GM19043 (cell line): ENCODE results near the gene NPHP4.

ENCODE experiments used
- ATAC-seq: cut with Tn5 transposase; IDR thresholded peaks from one replicate; pipeline ENCODE4 v1.9.1; 2021; ENCODE audit warnings: low read depth; ENCODE audit not compliant: unreplicated experiment

Gene NPHP4

GRCh38 chr1:6005276-6005917, 13.2 kb upstream of the NPHP4 start:
- no peak for ATAC-seq

GRCh38 chr1:6004412-6005123, 12.3 kb upstream of the NPHP4 start:
- no peak for ATAC-seq

- ATAC-seq = no peak
Observed at GRCh38 chr1:6003568-6004411, 11.6 kb upstream of the NPHP4 start.

DNA sequence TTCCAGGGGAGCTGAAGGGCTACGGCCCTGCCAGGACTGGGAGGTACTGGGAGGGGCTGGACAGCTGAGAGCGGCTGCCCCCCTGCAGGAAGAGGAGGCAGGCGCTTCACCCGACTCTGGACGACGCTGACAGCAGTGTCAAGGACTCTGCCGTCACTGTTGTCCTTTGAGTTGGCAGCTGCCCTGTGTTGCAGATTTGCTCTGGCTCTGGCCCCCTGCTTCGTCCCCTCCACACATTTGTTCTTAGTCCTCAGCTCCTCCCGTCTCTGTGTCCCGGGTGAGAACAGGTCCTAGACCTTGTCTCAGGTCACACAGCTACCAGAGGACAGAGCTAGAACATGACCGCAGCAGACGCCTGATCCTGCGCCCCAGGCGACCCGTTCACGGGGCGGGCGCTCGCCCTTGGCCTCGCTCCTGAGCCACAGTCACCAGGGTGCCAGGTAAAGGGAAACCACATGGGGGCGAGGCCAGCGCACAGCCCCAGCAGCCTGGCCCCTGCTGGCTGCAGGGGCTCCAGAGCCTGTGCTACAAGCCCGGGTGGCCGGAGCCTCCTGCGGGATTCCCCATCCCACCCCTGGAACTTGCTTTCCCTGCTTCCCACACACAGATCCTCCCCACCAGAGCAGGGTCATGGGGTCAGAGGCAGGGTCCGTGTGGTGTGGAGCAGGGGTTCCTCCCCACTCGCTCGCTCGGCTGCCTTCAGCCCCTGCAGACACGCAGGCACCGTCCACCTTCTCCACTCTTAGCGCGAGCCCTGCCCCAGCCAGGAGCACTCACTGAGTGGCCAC, 10.7 kb upstream of the NPHP4 start:
- no peak for ATAC-seq

- ATAC-seq = no peak
Observed at GRCh38 chr1:6001992-6002576, 9.9 kb upstream of the NPHP4 start.

GRCh38 chr1:6000444-6001288, 8.4 kb upstream of the NPHP4 start:
- no peak for ATAC-seq

GRCh38 chr1:5999711-6000443, 7.7 kb upstream of the NPHP4 start:
- no peak for ATAC-seq

DNA sequence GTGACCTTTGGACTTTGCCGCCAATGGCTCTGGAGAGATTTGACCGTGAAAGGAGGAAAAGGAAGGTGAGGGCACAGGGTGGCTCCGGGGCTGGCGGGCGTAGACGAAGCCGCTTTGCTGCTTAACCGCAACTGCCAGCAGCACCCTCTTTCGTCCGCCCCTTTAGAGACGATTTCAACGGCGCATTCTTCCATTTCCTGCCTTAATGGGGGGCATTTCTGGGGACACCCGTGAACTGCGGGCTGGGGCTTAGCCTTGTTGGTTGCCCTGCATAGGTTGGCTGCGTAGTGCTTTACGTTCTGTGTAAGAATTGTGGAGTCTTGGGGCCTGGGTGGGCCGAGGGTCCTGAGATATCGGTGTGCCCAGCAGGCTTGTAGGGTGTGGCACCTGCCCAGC, 6.7 kb upstream of the NPHP4 start:
- ATAC-seq = no peak

GRCh38 chr1:5998051-5998905, 6.1 kb upstream of the NPHP4 start:
- ATAC-seq = no peak

GRCh38 chr1:5997316-5997715, 5.1 kb upstream of the NPHP4 start:
- ATAC-seq = no peak

GRCh38 chr1:5996641-5997270, 4.5 kb upstream of the NPHP4 start:
- no peak for ATAC-seq

- ATAC-seq = no peak
Observed at GRCh38 chr1:5995871-5996630, 3.8 kb upstream of the NPHP4 start.

- ATAC-seq = no peak
Observed at GRCh38 chr1:5994713-5995621, 2.7 kb upstream of the NPHP4 start.

DNA sequence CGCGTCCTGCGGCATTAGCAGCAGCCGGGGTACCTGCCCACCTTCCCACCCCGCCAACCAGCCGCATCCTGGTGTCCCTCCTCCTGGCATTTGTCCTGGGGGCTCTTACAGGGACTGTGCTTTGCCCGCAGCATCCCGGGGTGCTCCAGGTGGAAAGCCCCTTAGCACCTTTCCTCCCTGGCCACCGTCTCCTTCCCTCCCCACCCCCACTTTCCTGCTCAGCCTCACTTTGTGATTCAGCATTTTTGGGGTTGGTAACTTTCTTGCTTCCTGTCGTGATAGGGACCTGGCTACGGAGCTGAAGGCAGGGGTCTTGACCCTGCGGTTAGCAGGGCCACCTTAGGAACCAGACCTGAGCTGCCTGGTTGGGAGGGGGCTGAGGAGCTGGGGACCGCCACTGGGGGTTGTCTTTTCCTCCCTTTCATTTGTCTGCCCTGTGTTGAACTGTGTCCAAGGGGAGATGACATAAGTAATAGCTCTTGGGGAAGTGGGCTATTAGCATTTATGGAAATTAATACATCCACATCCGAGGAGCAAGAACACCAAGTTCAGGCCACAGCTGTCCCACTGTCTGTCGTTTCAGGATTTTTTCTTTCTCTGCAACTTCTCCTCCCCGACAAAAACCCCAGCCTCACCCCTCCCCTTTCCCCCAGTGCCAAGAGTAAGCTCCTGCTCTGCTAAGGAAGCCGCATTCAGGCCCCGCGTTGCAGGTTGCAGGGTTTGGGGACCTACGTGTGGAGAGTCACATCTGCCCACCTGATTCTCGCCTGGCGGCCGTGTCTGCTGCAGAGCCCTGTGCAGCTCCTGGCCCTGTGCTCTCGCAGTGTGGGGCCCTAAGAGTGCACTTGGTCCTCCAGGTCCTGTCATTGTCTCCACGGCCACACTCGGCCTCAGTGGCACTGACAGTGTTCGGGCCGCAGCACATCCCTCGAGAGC, 1.6 kb upstream of the NPHP4 start:
- ATAC-seq = no peak
